ENCODE measurements around the gene OTULIN. TPM values are rescaled to one million over a fixed set of nuclear protein-coding genes. Genes with fewer than 3 reads are reported as not detected.
A peak's percentile ranks its signal among the peaks of the same experiment; 100 is the strongest.

Gene OTULIN
- total and polyA plus RNA-seq, 2 of the 13 experiments (the other 11 are each of a cell fraction or from before 2014, with no cell fraction given), result 7.0 to 34.8 TPM

GRCh38 chr5:14687023-14687665 lies 22.6 kb downstream of the OTULIN start:
- no peak overlapping the region for H3K27ac ChIP-seq (ENCODE audit: extremely low read length, insufficient read depth, low read length)
- intact Hi-C loops (cut with micrococcal nuclease; ENCODE audit: unreplicated experiment), result loop anchor here (5.0 kb wide), 1 partner anchor 40 kb away; no protein-coding TSS in a partner anchor
- WGBS (ENCODE audit: low lambda C conversion rate), result 95% methylated on average over 4 of the region's 4 CpGs
- peaks cover 29 to 74% of the 10 kb centered on the region in 2 experiments; a peak in 4 of 5 replicates for H3K36me3 ChIP-seq (replicated peaks in 1 of 2; ENCODE audit: control insufficient read depth in 1 of 2, insufficient read depth in 2 of 2, low read length in 2 of 2)
- H3K9ac ChIP-seq (ENCODE audit: insufficient read depth, low read depth, low read length), result no peak overlapping the region
- in situ Hi-C loops (cut with HindIII; ENCODE audit: extremely low pct_ligation_motif_present, low pct_unique_long_range_greater_than_20kb), result no loop called here
- H3K79me2 ChIP-seq (ENCODE audit: insufficient read depth, low read length), result no peaks in the 10 kb centered on the region
- no peaks in the 10 kb centered on the region for H4K20me1 ChIP-seq (ENCODE audit: insufficient read depth, low read length)
- no peak overlapping the region for H3K4me2 ChIP-seq (ENCODE audit: low read depth, low read length)
- no peak overlapping the region for H3K4me3 ChIP-seq (replicated peaks in 1 of 3; ENCODE audit: insufficient read depth in 1 of 3, low read depth in 2 of 3, low read length in 3 of 3)
- no peak for DNase-seq (ENCODE audit: low spot score)
- ChIA-PET CTCF (ENCODE audit: low intra/inter-chr PET ratio, low total read pairs) (no interaction called here), POLR2A (no interaction called here)
- no peak for FAIRE-seq
- H3K4me1 ChIP-seq (ENCODE audit: insufficient read depth, low read length), result no peaks in the 10 kb centered on the region
- no peak overlapping the region for H2AFZ ChIP-seq (ENCODE audit: low read length)
- no TSS peak for BruUV-seq (replicated peaks)
- H3K27me3 ChIP-seq (ENCODE audit: control insufficient read depth in 1 of 2, insufficient read depth in 2 of 2, low read length in 2 of 2), result no peaks in the 10 kb centered on the region
- TF ChIP-seq IKZF4 (CRISPR knock-in tag; IDR thresholded peaks at IDR 0.05; ENCODE audit: borderline replicate concordance, low read depth, not compliant biosample characterization) (no peak), TBP (CRISPR knock-in tag; IDR thresholded peaks at IDR 0.05) (no peak), TCF7 (IDR thresholded peaks at IDR 0.05; ENCODE audit: low read depth) (no peak), ZNF296 (CRISPR knock-in tag; conservative IDR thresholded peaks at IDR 0.05) (no peak), MEF2D (CRISPR knock-in tag; IDR thresholded peaks at IDR 0.05) (no peak), NFYC (CRISPR knock-in tag; IDR thresholded peaks at IDR 0.05) (no peak), HHEX (CRISPR knock-in tag; IDR thresholded peaks at IDR 0.05) (no peak), GTF2F1 (IDR thresholded peaks at IDR 0.05; ENCODE audit: low read length) (no peak)
- no peaks in the 10 kb centered on the region for H3K9me3 ChIP-seq (ENCODE audit: low read length)
- ATAC-seq, result peak; percentile 57

DNA sequence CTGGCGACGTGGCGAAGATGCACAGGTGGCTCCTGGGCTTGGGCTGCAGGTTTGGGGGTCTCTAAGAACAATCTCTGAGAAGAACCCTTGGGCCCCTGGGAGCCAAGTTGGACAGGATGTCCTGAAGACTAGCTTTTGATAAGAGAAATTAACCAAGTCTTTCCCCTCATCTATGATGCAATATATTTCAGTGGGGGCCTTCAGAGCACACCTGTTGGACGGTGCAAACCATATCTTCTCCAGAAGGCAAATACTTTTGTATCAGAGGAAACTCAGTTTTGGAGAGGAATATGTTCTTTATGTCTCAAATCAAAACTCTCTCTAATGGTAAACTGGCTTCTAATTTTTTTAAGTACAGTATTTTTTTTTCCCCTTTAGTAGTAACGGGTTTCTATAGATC lies 28.6 kb downstream of the OTULIN start:
- Histone ChIP-seq H2AFZ (ENCODE audit: low read length) (no peak overlapping the region), H3K79me2 (ENCODE audit: insufficient read depth, low read length) (no peaks in the 10 kb centered on the region), H3K27ac (ENCODE audit: extremely low read length, insufficient read depth, low read length) (no peak overlapping the region), H3K36me3 (replicated peaks in 1 of 2; ENCODE audit: control insufficient read depth in 1 of 2, insufficient read depth in 2 of 2, low read length in 2 of 2) (peaks cover 14 to 92% of the 10 kb centered on the region in 2 experiments), H3K4me1 (ENCODE audit: insufficient read depth, low read length) (no peaks in the 10 kb centered on the region), H3K9me3 (ENCODE audit: low read length) (no peaks in the 10 kb centered on the region), H3K4me2 (ENCODE audit: low read depth, low read length) (no peak overlapping the region), H3K4me3 (replicated peaks in 1 of 3; ENCODE audit: insufficient read depth in 1 of 3, low read depth in 2 of 3, low read length in 3 of 3) (no peak overlapping the region), H3K27me3 (ENCODE audit: control insufficient read depth in 1 of 2, insufficient read depth in 2 of 2, low read length in 2 of 2) (no peaks in the 10 kb centered on the region), H4K20me1 (ENCODE audit: insufficient read depth, low read length) (no peaks in the 10 kb centered on the region), H3K9ac (ENCODE audit: insufficient read depth, low read depth, low read length) (no peak overlapping the region)
- BruUV-seq (replicated peaks), result no TSS peak
- intact Hi-C loops (cut with micrococcal nuclease; ENCODE audit: unreplicated experiment), result no loop called here
- in situ Hi-C loops (cut with HindIII; ENCODE audit: extremely low pct_ligation_motif_present, low pct_unique_long_range_greater_than_20kb), result no loop called here
- CTCF ChIA-PET (ENCODE audit: low intra/inter-chr PET ratio, low total read pairs), result no interaction called here
- 100% methylated on average over 5 of the region's 5 CpGs for WGBS (ENCODE audit: low lambda C conversion rate)
- no peak for ATAC-seq
- no peak for FAIRE-seq
- peak; percentile 57; the same call in 1 of the 2 replicates for TF ChIP-seq CEBPB (IDR thresholded peaks at IDR 0.05; ENCODE audit: borderline replicate concordance, low read depth, low read length)
- TF ChIP-seq, protein P1, sequence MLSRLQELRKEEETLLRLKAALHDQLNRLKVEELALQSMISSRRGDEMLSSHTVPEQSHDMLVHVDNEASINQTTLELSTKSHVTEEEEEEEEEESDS (CRISPR knock-in tag; IDR thresholded peaks at IDR 0.05; ENCODE audit: borderline replicate concordance), result no peak
- POLR2A ChIA-PET, result no interaction called here
- no peak for DNase-seq (ENCODE audit: low spot score)

All from HepG2 (cell line).